ENCODE measurements around the gene DKK2.

The DKK2 gene

DNA sequence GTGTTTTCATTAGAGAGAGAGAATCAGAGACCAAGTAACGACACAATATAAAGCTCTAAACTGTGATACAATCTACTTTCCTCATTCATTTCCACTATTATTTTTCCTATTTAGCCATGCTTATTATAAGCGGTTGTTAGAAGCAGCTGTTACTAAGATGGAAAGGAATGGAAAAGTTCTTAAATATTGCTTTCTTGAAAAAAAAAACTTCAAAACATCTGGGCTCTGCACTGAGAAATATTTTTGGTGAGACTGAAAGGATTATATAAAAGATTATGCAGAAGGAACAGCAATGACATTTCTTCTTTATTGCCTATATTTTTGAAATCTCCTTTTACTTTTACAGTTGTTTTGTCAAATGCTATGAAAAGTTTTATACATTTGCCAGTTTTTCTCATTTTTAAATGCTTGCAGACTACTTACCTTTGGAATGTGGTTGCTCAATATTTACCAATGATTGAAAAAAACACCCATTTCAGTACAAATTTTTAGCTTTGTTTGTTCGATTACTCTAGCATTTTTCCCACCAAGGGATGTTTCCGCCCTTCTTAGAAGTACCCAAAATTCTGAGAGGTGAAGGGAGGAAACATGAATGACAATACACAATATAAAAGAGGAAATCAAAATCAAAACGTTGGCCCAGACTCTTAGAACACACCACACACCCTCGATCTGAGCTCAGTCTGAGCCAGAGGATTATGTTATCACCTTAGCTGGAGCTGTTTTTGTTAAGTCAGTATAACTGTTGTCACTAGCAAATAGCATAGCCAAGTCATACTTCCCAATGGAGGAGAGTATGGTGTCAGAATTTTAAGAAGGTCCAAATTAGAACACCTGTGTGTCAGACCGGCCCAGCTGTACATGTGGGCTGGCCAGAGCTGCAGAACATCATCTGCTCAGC lies 18.4 kb downstream of the DKK2 start:
- DNase-seq (ENCODE audit: low spot score) = no peak

GRCh38 chr4:107011312-107011711 lies 24.8 kb downstream of the DKK2 start:
- no peak for DNase-seq (ENCODE audit: low spot score)

DNA sequence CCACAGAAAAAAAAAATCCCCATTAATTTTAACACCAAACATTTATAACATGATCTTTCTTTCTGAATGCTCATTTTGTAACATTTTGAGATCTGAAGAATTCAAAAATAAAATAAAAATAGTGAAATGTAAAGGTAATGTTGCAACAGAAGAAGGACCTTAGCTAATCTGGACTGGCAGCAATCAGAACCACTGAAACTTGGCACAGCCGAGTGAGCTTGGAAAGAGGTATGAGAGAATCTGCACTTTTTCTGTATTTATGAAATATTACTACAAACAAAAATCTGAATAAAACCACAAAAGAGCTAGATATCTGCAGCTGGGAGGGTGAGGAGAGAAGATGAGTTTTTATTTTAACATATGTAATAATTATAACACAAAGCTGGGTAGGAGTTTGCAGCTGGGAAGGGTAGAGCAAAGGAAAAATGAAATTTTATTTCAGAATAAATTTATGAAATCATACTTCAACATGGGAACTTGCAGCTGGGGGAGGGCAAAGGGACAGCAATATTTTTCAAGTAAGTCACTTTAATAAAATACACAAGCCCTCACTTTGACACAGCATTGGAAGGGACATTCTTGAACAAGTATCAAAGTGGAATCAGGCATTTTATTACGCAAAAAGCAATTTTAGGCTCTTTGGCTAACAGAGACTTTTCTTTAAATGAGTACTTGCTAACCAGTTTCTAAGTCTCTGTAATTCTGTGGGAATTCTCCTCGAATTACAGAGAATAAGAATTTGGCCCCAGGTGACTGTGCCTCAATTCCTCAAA lies 26.7 kb downstream of the DKK2 start:
- DNase-seq (ENCODE audit: low spot score) = no peak

GRCh38 chr4:107008115-107008514 lies 28.0 kb downstream of the DKK2 start:
- DNase-seq (ENCODE audit: low spot score) = no peak

DNA sequence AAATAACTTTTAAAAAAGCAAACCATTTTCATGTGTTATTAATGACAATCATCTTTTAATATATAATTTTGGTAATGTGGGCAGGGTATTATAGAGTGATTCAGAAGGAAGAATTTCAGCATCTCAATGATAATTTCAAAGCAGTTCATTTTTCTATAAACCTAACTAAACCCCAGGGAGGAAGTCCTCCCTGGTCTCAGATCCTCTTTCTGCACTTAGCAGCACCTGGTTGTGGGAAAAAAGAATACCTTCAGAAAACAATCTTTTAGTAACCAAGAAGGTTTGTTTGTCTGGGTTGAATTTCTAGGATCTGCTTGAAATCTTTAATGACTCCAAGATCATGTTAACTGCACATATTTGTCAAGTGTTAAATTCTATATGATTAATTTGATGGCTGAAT lies 29.9 kb downstream of the DKK2 start:
- DNase-seq (ENCODE audit: low spot score) = no peak

- no peak for DNase-seq (ENCODE audit: low spot score)
Observed at GRCh38 chr4:106996490-106996889, 39.6 kb downstream of the DKK2 start.

- DNase-seq (ENCODE audit: low spot score) = no peak
Observed at GRCh38 chr4:106993827-106994226, 42.3 kb downstream of the DKK2 start.

GRCh38 chr4:106987311-106987710 lies 48.8 kb downstream of the DKK2 start:
- no peak for DNase-seq (ENCODE audit: low spot score)

DNA sequence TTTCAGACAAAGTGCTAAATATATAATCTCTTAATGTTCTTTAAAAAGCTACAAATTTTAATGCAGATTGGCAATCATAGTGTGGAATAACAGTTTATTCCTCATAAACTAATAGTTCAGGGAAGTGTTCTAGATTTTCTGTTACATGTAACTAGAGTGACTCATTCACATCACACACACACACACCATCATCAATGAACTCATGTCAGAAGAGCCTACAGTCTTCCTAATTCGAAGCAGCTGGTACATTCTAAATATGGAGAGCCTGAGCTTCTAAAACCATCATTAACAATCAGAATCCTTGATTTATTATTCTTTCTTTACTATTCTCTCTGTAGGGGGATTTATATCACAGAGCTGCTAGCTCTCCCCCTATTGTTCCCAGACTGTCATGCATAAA lies 49.6 kb downstream of the DKK2 start:
- DNase-seq (ENCODE audit: low spot score) = no peak

DNA sequence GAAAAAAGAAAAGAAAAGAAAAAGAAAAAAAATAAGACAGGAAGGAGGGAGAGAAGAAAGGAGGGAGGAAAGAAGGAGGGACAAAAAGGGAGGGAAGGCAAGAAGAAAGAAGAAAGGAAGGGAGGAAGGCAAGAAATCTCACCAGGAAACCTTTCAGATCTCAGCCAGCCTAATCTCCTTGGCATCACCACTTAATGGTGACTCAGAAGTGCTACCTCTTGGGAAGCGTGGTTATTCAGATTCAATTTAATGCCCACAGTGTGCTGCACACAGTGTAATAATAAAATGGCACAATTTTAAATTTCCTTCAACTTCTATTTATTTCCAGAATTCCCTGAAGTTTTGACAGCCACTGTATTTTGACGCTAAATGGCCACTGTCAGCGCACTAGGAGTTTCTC lies 50.3 kb downstream of the DKK2 start:
- DNase-seq (ENCODE audit: low spot score) = no peak

- DNase-seq (ENCODE audit: low spot score) = no peak
Observed at GRCh38 chr4:106982711-106983211, 53.4 kb downstream of the DKK2 start.

DNA sequence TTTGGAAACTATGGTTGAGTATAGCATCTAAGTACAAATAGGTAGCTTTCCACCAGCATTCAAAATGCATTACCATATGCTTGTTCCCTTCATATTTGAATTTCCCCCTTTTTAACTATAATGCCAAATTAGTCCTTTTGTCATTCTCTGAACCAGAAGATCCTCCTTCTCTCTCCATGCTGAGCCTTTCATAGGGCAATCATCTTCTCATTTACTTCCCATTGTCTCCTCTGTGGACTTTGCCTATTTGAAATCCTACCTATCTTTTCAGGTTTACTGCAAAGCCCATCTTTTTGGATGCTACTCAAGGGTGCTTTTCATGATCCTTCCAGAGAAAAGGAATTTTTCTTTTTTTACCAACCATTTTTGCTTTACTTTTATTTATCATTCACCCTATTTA lies 54.7 kb downstream of the DKK2 start:
- DNase-seq (ENCODE audit: low spot score) = no peak

DNA sequence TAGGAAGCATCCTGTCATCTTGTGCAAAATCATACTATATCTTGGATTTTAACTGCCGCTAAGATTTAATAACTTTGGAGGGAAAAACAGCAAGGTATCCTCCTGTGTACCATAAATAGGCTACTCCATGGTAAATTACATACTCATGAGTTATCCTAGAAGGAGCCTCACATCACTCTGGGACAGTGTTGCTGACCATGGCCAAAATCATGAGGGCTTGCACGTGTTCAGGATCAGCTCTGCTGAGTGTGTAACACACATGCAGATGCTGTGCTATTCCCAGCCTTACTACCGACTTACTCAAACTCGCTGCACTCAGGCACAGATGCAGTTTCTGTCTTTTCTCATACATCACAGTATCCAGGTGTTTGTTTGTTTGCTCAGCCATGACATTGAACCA lies 56.6 kb downstream of the DKK2 start:
- DNase-seq (ENCODE audit: low spot score) = no peak

DNA sequence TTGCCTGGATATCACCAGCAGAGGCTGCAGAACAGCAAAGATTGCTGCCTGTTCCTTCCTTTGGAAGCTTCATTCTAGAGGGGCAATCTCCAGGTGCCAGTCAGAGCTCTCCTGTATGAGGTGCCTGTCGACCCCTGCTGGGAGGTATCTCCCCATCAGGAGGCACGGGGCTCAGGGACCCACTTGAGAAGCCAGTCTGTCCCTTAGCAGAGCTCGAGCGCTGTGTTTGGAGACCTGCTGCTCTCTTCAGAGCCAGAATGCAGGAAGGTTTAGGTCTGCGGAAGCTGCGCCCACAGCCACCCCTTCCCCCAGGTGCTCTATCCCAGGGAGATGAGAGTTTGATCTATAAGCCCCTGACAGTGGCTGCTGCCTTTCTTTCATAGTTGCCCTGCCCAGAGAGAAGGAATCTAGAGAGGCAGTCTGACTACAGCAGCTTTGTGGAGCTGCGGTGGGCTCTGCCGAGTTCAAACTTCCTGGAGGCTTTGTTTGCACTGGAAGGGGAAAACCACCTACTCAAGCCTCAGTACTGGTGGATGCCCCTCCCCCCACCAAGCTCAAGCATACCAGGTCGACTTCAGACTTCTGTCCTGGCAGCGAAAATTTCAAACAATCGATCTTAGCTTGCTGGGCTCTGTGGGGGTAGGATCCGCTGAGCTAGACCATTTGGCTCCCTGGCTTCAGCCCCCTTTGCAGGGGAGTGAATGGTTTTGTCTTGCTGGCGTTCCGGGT lies 57.9 kb downstream of the DKK2 start:
- no peak for DNase-seq (ENCODE audit: low spot score)

DNA sequence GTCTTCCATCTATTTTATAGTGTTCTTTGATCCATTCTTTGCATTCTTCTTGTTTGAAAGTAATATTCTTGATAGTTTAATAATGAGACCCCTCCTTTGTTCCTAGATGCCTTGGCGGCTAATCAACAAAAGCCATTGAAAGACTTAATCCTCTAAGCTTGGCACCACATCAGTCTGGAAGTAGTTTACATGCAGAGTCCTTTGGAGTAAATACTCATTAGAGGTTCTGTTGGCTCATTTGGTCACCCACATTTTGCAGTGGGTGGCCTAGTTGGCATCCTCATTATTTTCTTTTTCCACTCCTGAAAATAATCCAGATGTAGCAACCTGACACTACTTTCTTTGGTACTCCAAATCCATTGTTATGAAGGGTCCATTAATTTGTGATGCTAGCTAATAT lies 64.5 kb downstream of the DKK2 start:
- DNase-seq (ENCODE audit: low spot score) = no peak

DNA sequence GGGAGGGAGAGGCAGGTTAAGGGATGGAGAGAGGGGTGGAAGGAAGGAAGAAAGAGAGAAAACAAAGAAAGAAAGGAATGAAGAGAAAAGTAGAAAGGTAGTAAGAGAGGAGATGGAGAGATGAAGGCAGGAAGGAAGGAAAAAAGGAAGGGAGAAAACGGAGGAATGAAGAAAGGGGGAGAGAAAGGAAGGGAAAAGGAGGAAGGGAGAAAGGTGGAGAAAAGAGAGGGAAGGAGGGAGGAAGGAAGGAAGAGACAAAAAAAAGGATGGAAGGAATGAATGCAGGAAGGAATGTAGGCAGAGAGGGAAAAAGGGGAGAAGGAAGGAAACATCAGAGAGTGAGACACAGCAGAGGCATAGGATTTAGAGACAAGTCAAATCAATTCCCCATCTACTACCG lies 68.2 kb downstream of the DKK2 start:
- no peak for DNase-seq (ENCODE audit: low spot score)

DNA sequence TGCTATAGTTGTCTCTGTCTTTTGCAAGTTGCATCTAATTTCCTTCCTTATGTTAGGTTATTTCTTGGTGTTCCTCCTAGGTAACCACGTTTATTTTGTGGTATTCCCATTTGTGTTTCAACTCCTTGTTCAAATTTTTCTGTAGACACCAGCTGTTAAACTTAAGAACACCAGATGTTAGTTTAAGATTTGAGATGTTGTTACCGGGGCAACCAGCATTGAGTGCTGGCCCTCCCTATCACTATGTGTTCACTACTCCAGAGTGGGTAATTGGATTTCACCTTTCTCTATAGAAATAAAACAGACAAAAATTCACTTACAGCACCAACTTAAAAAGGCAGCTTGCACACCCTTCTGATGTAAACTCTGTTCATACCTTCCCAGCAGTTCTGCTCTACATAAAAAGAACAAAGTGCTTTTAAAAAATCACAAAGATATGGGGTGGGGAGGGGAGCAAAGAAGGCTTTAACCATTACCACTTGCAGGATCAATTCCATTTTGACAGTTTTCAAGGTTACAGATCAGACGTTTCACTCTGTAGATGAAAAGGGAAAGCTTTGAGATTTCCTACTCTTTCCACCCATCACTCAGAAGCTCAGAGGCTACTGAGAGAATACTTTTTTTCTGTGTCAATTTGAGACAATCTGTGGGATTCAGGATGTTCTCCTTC lies 82.9 kb downstream of the DKK2 start:
- DNase-seq (ENCODE audit: low spot score) = no peak

- DNase-seq (ENCODE audit: low spot score) = no peak
Observed at GRCh38 chr4:106951891-106952290, 84.2 kb downstream of the DKK2 start.

DNA sequence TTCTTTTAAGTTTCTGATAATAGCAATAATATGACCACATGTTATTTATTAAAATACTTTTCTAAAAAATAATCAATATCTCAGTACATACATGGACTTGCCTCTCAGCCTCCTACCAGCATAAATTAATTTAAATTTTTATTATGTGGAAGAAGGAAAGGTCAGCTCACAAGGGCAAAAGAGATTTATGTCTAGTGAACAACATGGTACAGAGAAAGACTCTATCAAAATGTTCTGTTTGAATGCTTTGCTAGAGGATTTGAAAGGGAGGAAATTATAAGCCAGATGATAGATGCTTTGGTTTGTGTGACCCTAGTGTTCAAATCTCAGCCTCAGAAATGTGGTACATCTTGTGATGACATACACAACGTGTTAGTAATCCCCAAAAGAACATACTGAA lies 94.3 kb downstream of the DKK2 start:
- DNase-seq (ENCODE audit: low spot score) = no peak

- DNase-seq (ENCODE audit: low spot score) = no peak
Observed at GRCh38 chr4:106930522-106930921, 105.6 kb downstream of the DKK2 start.

- DNase-seq (ENCODE audit: low spot score) = no peak
Observed at GRCh38 chr4:106929248-106929647, 106.9 kb downstream of the DKK2 start.

GRCh38 chr4:106914223-106914622 lies 121.9 kb downstream of the DKK2 start:
- DNase-seq (ENCODE audit: low spot score) = no peak

Measured in globus pallidus (tissue), 1 donor.